ENCODE data around the gene SYT12.

GRCh38 chr11:67041602-67042001 lies 18.7 kb downstream of the SYT12 start:
- TF ChIP-seq CTCF (IDR thresholded peaks at IDR 0.05; ENCODE audit: insufficient read depth, low read length, poor library complexity, severe bottlenecking) = no peak
- no peak for TF ChIP-seq EZH2phosphoT487 (conservative IDR thresholded peaks at IDR 0.05; ENCODE audit: low read length)

Data from SU-DHL-6 (cell line).